ENCODE results near the gene DGKE.

The DGKE gene

GRCh38 chr17:56883616-56884015, 49.7 kb downstream of the DGKE start:
- Histone ChIP-seq H3F3A (ENCODE audit: insufficient read depth, low read length) (peaks cover 5% of the 10 kb centered on the region), H3K4me3 (ENCODE audit: low read length) (no peak overlapping the region), H3K4me1 (ENCODE audit: low read length) (peaks cover 5% of the 10 kb centered on the region), H3K27ac (ENCODE audit: low read length) (no peak overlapping the region), H3K9ac (ENCODE audit: low read length) (no peak overlapping the region), H3K9me3 (replicated peaks; ENCODE audit: insufficient read depth, low read length) (no peaks in the 10 kb centered on the region), H3K9me2 (replicated peaks; ENCODE audit: insufficient read depth, low read length) (no peaks in the 10 kb centered on the region), H3K27me3 (replicated peaks; ENCODE audit: insufficient read depth, low read length) (no peaks in the 10 kb centered on the region), H2AFZ (ENCODE audit: low read length) (no peak overlapping the region), H3K36me3 (replicated peaks; ENCODE audit: insufficient read depth, low read length) (0 out of 2 replicates have a peak, but pooled peaks cover 2% of the 10 kb centered on the region), H4K20me1 (ENCODE audit: insufficient read depth, low read length) (no peaks in the 10 kb centered on the region), H3K79me2 (ENCODE audit: low read length) (no peaks in the 10 kb centered on the region), H3K4me2 (ENCODE audit: low read depth, low read length) (no peak overlapping the region)
- TF ChIP-seq EZH2phosphoT487 (IDR thresholded peaks at IDR 0.05; ENCODE audit: low read length) = no peak
- TF ChIP-seq, protein P1, sequence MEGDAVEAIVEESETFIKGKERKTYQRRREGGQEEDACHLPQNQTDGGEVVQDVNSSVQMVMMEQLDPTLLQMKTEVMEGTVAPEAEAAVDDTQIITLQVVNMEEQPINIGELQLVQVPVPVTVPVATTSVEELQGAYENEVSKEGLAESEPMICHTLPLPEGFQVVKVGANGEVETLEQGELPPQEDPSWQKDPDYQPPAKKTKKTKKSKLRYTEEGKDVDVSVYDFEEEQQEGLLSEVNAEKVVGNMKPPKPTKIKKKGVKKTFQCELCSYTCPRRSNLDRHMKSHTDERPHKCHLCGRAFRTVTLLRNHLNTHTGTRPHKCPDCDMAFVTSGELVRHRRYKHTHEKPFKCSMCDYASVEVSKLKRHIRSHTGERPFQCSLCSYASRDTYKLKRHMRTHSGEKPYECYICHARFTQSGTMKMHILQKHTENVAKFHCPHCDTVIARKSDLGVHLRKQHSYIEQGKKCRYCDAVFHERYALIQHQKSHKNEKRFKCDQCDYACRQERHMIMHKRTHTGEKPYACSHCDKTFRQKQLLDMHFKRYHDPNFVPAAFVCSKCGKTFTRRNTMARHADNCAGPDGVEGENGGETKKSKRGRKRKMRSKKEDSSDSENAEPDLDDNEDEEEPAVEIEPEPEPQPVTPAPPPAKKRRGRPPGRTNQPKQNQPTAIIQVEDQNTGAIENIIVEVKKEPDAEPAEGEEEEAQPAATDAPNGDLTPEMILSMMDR (IDR thresholded peaks at IDR 0.05; ENCODE audit: low read length) = no peak
- no peak for DNase-seq

DNA sequence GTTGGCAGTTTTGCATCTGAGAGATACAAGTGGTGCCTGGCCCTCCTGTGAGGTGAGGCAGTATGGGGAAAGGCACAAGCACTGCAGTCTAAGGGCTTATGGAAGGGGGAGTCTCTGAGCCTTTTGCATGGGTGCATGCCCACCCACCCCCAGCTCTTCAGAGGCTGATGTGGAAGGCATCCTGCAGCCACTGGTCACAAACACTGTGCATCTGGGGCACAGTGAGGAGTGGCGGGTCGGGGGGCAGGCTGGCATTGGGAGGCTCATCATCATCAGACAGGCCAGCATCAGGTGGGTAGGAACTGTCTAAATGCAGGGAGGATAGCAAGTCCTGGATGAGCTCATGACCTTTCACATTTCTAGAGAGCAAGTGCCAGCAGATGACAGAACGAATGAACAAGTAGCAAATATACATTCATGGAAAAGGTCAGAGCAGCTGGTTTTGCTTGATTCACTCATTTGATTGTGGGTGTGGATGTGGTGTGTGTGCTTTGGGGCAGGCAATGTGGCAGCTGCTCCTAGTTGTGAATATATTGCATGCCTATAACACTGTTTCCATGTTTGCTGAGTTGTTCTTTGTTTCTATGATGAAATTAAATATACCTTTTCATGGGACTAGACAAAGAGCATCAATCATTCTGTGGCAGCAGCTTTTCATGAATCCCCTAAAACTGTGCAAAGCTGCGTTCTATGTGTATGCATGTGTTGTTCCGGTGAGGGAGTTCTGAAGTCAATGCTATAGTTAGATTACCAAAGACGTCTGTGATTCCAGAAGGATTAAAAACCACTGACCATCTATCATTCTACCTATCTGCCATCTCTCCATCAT, 50.7 kb downstream of the DGKE start:
- Histone ChIP-seq H3K9me3 (replicated peaks; ENCODE audit: insufficient read depth, low read length) (no peaks in the 10 kb centered on the region), H3K9ac (ENCODE audit: low read length) (no peak overlapping the region), H3K79me2 (ENCODE audit: low read length) (no peaks in the 10 kb centered on the region), H3K4me2 (ENCODE audit: low read depth, low read length) (no peak overlapping the region), H4K20me1 (ENCODE audit: insufficient read depth, low read length) (no peaks in the 10 kb centered on the region), H3F3A (ENCODE audit: insufficient read depth, low read length) (peaks cover 5% of the 10 kb centered on the region), H3K9me2 (replicated peaks; ENCODE audit: insufficient read depth, low read length) (no peaks in the 10 kb centered on the region), H3K4me3 (ENCODE audit: low read length) (no peak overlapping the region), H3K27me3 (replicated peaks; ENCODE audit: insufficient read depth, low read length) (no peaks in the 10 kb centered on the region), H3K36me3 (replicated peaks; ENCODE audit: insufficient read depth, low read length) (0 out of 2 replicates have a peak, but pooled peaks cover 7% of the 10 kb centered on the region), H3K4me1 (ENCODE audit: low read length) (peaks cover 5% of the 10 kb centered on the region), H2AFZ (ENCODE audit: low read length) (no peak overlapping the region), H3K27ac (ENCODE audit: low read length) (no peak overlapping the region)
- TF ChIP-seq, protein P1 (IDR thresholded peaks at IDR 0.05; ENCODE audit: low read length) = no peak
- no peak for TF ChIP-seq EZH2 (optimal IDR thresholded peaks at IDR 0.05; ENCODE audit: low read depth, low read length)
- TF ChIP-seq EZH2phosphoT487 (IDR thresholded peaks at IDR 0.05; ENCODE audit: low read length) = no peak
- no peak for DNase-seq

- H3K4me3 ChIP-seq (ENCODE audit: low read length) = no peak overlapping the region
- no peaks in the 10 kb centered on the region for H3K27me3 ChIP-seq (replicated peaks; ENCODE audit: insufficient read depth, low read length)
- no peak overlapping the region for H3K4me2 ChIP-seq (ENCODE audit: low read depth, low read length)
- H3K4me1 ChIP-seq (ENCODE audit: low read length) = peaks cover 4% of the 10 kb centered on the region
- TF ChIP-seq, protein P1 (IDR thresholded peaks at IDR 0.05; ENCODE audit: low read length) = no peak
- TF ChIP-seq EZH2 (optimal IDR thresholded peaks at IDR 0.05; ENCODE audit: low read depth, low read length) (no peak), EZH2phosphoT487 (IDR thresholded peaks at IDR 0.05; ENCODE audit: low read length) (no peak)
- no peaks in the 10 kb centered on the region for H4K20me1 ChIP-seq (ENCODE audit: insufficient read depth, low read length)
- no peak overlapping the region for H2AFZ ChIP-seq (ENCODE audit: low read length)
- H3K9me2 ChIP-seq (replicated peaks; ENCODE audit: insufficient read depth, low read length) = no peaks in the 10 kb centered on the region
- no peaks in the 10 kb centered on the region for H3K79me2 ChIP-seq (ENCODE audit: low read length)
- no peak overlapping the region for H3K27ac ChIP-seq (ENCODE audit: low read length)
- H3K9ac ChIP-seq (ENCODE audit: low read length) = no peak overlapping the region
- DNase-seq = no peak
- H3F3A ChIP-seq (ENCODE audit: insufficient read depth, low read length) = peaks cover 5% of the 10 kb centered on the region
- H3K36me3 ChIP-seq (replicated peaks; ENCODE audit: insufficient read depth, low read length) = 0 out of 2 replicates have a peak, but pooled peaks cover 9% of the 10 kb centered on the region
- no peaks in the 10 kb centered on the region for H3K9me3 ChIP-seq (replicated peaks; ENCODE audit: insufficient read depth, low read length)
Observed at GRCh38 chr17:56885312-56885657, 51.3 kb downstream of the DGKE start.

Measured in MM.1S (cell line).